ENCODE results near the gene CCT7. TPM values are rescaled to one million over a fixed set of nuclear protein-coding genes. Genes with fewer than 3 reads are reported as not detected.

CCT7 gene
- total RNA-seq, 1 experiment from 2014 or later, result 648 TPM

DNA sequence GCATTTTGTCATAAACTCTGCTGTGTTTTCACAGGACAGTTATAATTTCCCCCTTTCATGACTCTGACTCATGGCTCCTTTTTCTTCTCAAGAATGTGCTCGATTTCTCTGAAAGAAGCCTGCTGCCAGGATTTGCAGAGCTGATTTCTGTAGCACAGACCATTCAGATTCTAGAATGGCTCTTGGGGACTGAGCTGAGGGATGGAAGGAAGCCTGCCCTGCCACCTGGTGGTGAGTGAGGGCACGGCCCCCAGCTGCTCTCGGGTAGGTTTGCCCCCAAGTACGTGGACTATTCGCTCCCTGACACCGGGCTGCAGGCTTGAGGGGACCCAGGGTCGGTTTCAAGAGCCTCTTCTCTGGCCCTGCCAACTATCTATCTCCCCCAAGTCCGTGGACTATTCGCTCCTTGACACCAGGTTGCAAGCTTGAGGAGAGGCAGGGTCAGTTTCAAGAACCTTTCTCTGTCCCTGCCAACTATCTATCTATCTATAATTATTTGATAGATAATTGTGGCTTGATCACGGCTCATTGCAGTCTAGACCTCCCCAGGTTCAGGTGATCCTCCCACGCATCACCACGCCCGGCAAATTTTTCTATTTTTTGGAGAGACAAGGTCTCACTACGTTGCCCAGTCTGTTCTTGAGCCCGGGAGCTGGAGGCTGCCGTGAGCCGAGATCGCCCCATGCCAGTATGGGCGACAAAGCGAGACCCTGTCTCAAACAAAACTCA, 21.5 kb upstream of the CCT7 start:
- intact Hi-C loops (cut with micrococcal nuclease; ENCODE audit: unreplicated experiment), result loop anchor here (2.0 kb wide), 1 partner anchor 128 kb away; no protein-coding TSS in a partner anchor
- POLR2A ChIA-PET (ENCODE audit: low non-redundant PET), result no interaction called here
- TF ChIP-seq, protein P1, sequence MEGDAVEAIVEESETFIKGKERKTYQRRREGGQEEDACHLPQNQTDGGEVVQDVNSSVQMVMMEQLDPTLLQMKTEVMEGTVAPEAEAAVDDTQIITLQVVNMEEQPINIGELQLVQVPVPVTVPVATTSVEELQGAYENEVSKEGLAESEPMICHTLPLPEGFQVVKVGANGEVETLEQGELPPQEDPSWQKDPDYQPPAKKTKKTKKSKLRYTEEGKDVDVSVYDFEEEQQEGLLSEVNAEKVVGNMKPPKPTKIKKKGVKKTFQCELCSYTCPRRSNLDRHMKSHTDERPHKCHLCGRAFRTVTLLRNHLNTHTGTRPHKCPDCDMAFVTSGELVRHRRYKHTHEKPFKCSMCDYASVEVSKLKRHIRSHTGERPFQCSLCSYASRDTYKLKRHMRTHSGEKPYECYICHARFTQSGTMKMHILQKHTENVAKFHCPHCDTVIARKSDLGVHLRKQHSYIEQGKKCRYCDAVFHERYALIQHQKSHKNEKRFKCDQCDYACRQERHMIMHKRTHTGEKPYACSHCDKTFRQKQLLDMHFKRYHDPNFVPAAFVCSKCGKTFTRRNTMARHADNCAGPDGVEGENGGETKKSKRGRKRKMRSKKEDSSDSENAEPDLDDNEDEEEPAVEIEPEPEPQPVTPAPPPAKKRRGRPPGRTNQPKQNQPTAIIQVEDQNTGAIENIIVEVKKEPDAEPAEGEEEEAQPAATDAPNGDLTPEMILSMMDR (conservative IDR thresholded peaks at IDR 0.05; ENCODE audit: low read depth, low read length), result peak; percentile 96
- TF ChIP-seq EZH2 (IDR thresholded peaks at IDR 0.05; ENCODE audit: borderline replicate concordance, low read depth, low read length, poor library complexity, severe bottlenecking), result no peak

DNA sequence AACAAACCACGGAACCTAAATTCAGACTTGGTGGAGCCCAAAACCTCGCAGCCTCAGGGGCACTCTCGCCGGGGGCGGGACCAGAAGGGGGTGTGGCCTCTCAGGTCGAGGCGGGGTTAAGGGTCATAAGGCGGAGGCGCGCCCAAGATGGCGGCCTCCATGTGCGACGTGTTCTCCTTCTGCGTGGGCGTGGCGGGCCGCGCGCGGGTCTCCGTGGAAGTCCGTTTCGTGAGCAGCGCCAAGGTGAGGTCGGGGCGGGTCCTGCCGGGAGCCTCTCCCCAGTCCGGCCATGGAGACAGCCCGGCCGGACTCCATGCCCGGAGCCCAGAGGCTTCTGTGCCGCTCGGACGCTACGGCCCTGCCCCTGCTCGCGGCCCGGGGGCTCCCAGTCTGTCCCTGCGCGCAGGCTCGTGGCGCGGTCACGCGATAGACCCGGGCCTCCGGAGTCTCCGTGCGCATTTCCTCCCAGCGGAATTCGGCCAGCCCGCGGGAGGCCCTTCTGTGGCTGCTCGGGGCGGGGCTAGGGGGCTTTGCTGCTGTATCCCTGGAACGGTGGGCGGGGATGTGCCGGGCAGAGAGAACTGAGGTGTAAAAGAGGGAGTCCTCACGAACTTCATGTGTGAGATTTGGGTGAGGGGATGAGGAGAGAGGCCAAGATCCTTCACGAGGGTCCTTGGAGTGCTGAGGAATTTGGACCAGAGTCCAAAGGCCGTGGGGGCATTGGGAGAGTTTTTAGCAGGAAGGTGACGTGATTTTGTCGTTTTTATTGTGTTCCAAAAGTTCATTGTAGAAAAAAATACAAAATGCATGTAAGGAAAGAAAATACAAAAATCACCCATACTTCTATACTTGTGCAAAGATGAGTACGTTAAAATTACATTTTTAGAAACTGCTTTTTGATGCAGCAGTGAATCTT, 19.7 kb upstream of the CCT7 start, which contains the start of gene SMYD5:
TSS of gene SMYD5 (plus strand) at position 126 of the 916 bp plus-strand sequence. CDS start at position 148, 22 bp downstream.
- TSS peak; percentile 72 for BruUV-seq (replicated peaks)
- POLR2A ChIA-PET (ENCODE audit: low non-redundant PET), result no interaction called here
- H3K4me1 ChIP-seq (ENCODE audit: insufficient read depth, low read length, poor library complexity, severe bottlenecking), result peaks cover 6% of the 10 kb centered on the region
- H3K27me3 ChIP-seq (replicated peaks; ENCODE audit: insufficient read depth, low read depth, low read length, poor library complexity), result no peaks in the 10 kb centered on the region
- CTCF ChIA-PET, result no interaction called here
- TF ChIP-seq, protein P1 (conservative IDR thresholded peaks at IDR 0.05; ENCODE audit: low read depth, low read length), result no peak
- no peak for TF ChIP-seq EZH2 (IDR thresholded peaks at IDR 0.05; ENCODE audit: borderline replicate concordance, low read depth, low read length, poor library complexity, severe bottlenecking)
- intact Hi-C loops (cut with micrococcal nuclease; ENCODE audit: unreplicated experiment), result no loop called here
- peak within 1 kb of the TSS; percentile 84 for H3K4me3 ChIP-seq (ENCODE audit: low read depth, low read length, poor library complexity, severe bottlenecking)
- no peaks in the 10 kb centered on the region for H3K36me3 ChIP-seq (ENCODE audit: insufficient read depth, low read length, poor library complexity, severe bottlenecking)
- H3K27ac ChIP-seq (ENCODE audit: low read depth, low read length, poor library complexity, severe bottlenecking), result peak within 1 kb of the TSS; percentile 96
- no peaks in the 10 kb centered on the region for H3K9me3 ChIP-seq (ENCODE audit: low read depth, low read length, poor library complexity, severe bottlenecking)
- peak; percentile 92 for DNase-seq (ENCODE audit: low spot score)

More for the DNA sequence above, 21.5 kb upstream of the CCT7 start:
- Histone ChIP-seq H3K27me3 (replicated peaks; ENCODE audit: insufficient read depth, low read depth, low read length, poor library complexity) (no peaks in the 10 kb centered on the region), H3K9me3 (ENCODE audit: low read depth, low read length, poor library complexity, severe bottlenecking) (no peaks in the 10 kb centered on the region), H3K4me1 (ENCODE audit: insufficient read depth, low read length, poor library complexity, severe bottlenecking) (peaks cover 6% of the 10 kb centered on the region), H3K27ac (ENCODE audit: low read depth, low read length, poor library complexity, severe bottlenecking) (peak overlapping the region; percentile 1), H3K4me3 (ENCODE audit: low read depth, low read length, poor library complexity, severe bottlenecking) (no peak overlapping the region), H3K36me3 (ENCODE audit: insufficient read depth, low read length, poor library complexity, severe bottlenecking) (no peaks in the 10 kb centered on the region)
- BruUV-seq (replicated peaks), result no TSS peak
- DNase-seq (ENCODE audit: low spot score), result peak; percentile 85
- CTCF ChIA-PET, result interaction anchor here (0.7 to 1.3 kb wide), 12 partner anchors 12 to 320 kb away, joined by 3 to 7 read pairs (median 4); partner anchors contain the start of genes EGR4, FBXO41 and PRADC1

DNA sequence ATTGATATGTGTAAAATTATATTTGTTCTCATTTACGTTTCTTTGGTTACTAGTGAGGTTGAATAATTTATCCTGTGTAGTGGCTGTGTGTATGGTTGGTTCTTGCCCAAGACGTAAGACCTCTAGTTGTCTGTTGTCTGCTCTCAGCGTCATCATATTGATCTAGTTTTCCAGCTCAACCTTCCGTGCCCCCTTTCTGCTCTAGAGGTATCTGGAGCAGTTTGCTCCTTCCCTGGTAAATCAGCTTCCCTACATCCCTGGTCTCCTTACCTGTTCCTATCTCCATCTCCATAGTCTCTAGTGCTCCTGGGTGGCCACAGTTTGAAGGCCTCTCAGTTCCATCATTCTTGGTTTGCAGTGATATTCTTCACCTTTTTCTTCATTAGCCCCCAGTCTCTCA, 18.9 kb upstream of the CCT7 start:
- no peak for DNase-seq (ENCODE audit: low spot score)
- Histone ChIP-seq H3K36me3 (ENCODE audit: insufficient read depth, low read length, poor library complexity, severe bottlenecking) (no peaks in the 10 kb centered on the region), H3K4me3 (ENCODE audit: low read depth, low read length, poor library complexity, severe bottlenecking) (peak overlapping the region; percentile 84), H3K27me3 (replicated peaks; ENCODE audit: insufficient read depth, low read depth, low read length, poor library complexity) (no peaks in the 10 kb centered on the region), H3K4me1 (ENCODE audit: insufficient read depth, low read length, poor library complexity, severe bottlenecking) (peaks cover 6% of the 10 kb centered on the region), H3K27ac (ENCODE audit: low read depth, low read length, poor library complexity, severe bottlenecking) (no peak overlapping the region), H3K9me3 (ENCODE audit: low read depth, low read length, poor library complexity, severe bottlenecking) (no peaks in the 10 kb centered on the region)
- ChIA-PET CTCF (no interaction called here), POLR2A (ENCODE audit: low non-redundant PET) (no interaction called here)
- no TSS peak for BruUV-seq (replicated peaks)
- intact Hi-C loops (cut with micrococcal nuclease; ENCODE audit: unreplicated experiment), result no loop called here
- TF ChIP-seq, protein P1 (conservative IDR thresholded peaks at IDR 0.05; ENCODE audit: low read depth, low read length), result no peak
- no peak for TF ChIP-seq EZH2 (IDR thresholded peaks at IDR 0.05; ENCODE audit: borderline replicate concordance, low read depth, low read length, poor library complexity, severe bottlenecking)
